Measurements from ENCODE around the gene LRRC2. TPM values are rescaled to one million over a fixed set of nuclear protein-coding genes. Genes with fewer than 3 reads are reported as not detected.

Gene LRRC2
- total RNA-seq, 1 experiment from 2014 or later, result 2.6 TPM

GRCh38 chr3:46549989-46550388 lies 16.1 kb downstream of the LRRC2 start:
- H4K8ac ChIP-seq (replicated peaks; ENCODE audit: insufficient read length, low read depth, low read length), result no peak overlapping the region

More at GRCh38 chr3:46549989-46550388, 16.1 kb downstream of the LRRC2 start:
- no CpG with 5 or more reads among the region's 1 CpG for WGBS (ENCODE audit: extremely low coverage, insufficient read length, low lambda C conversion rate)
- Histone ChIP-seq H3K79me2 (ENCODE audit: insufficient read depth, low read length) (no peaks in the 10 kb centered on the region), H3K18ac (ENCODE audit: insufficient read length, low read depth, low read length) (no peak overlapping the region), H3K14ac (ENCODE audit: insufficient read depth, low read length) (no peak overlapping the region), H3K79me1 (ENCODE audit: insufficient read depth, low read depth, low read length, poor library complexity, severe bottlenecking) (no peaks in the 10 kb centered on the region), H2BK5ac (ENCODE audit: insufficient read length, low read length) (no peak overlapping the region), H2BK15ac (ENCODE audit: low read depth, low read length) (no peak overlapping the region), H4K91ac (ENCODE audit: insufficient read length, low read depth, low read length) (no peak overlapping the region), H2AK5ac (ENCODE audit: insufficient read length, low read length) (no peak overlapping the region), H3K9me3 (ENCODE audit: control insufficient read depth, low read depth, low read length) (peaks cover 5% of the 10 kb centered on the region), H3K9ac (ENCODE audit: extremely low read depth, insufficient read length, low read length) (no peak overlapping the region), H3K27me3 (ENCODE audit: insufficient read depth, low read length) (no peaks in the 10 kb centered on the region), H3K4me1 (ENCODE audit: insufficient read depth, low read length) (peaks cover 7% of the 10 kb centered on the region; the same call in 1 of the 2 replicates), H4K5ac (ENCODE audit: insufficient read length, low read depth, low read length) (no peak overlapping the region), H3K23me2 (ENCODE audit: insufficient read length, low read depth, low read length, poor library complexity, severe bottlenecking) (no peaks in the 10 kb centered on the region), H3K27ac (ENCODE audit: insufficient read length, low read depth, low read length) (no peak overlapping the region), H3K4ac (ENCODE audit: low read depth, low read length) (no peak overlapping the region), H2BK20ac (ENCODE audit: low read depth, low read length, poor library complexity, severe bottlenecking) (no peak overlapping the region), H3K4me2 (ENCODE audit: insufficient read depth, insufficient read length, low read length) (no peak overlapping the region), H3K23ac (ENCODE audit: insufficient read length, low read depth, low read length) (no peak overlapping the region), H2AFZ (ENCODE audit: low read length) (no peak overlapping the region), H3K56ac (ENCODE audit: insufficient read length, low read depth, low read length) (no peak overlapping the region), H3T11ph (ENCODE audit: low read length) (no peak overlapping the region), H2BK12ac (ENCODE audit: insufficient read length, low read depth, low read length) (no peak overlapping the region), H2BK120ac (ENCODE audit: low read depth, low read length, poor library complexity, severe bottlenecking) (no peak overlapping the region), H4K20me1 (ENCODE audit: control insufficient read depth, insufficient read depth, insufficient read length) (no peaks in the 10 kb centered on the region)
- Mint-ChIP-seq H3K27me3 (ENCODE audit: low read depth) (no peaks in the 10 kb centered on the region; the same call in 1 of the 2 replicates), H3K4me3 (no peak overlapping the region), H3K9me3 (peaks cover 26 to 29% of the 10 kb centered on the region in 2 experiments), H3K36me3 (ENCODE audit: insufficient read depth in 1 of 3, low read depth in 3 of 3) (peaks cover 25 to 34% (median 28%) of the 10 kb centered on the region in 3 experiments), H3K27ac (peak overlapping the region in 2 of 3 experiments; percentile 88 to 92; a peak in 5 of 7 replicates), H3K4me1 (peaks cover 35 to 40% of the 10 kb centered on the region in 2 experiments)
- TF ChIP-seq, protein P1, sequence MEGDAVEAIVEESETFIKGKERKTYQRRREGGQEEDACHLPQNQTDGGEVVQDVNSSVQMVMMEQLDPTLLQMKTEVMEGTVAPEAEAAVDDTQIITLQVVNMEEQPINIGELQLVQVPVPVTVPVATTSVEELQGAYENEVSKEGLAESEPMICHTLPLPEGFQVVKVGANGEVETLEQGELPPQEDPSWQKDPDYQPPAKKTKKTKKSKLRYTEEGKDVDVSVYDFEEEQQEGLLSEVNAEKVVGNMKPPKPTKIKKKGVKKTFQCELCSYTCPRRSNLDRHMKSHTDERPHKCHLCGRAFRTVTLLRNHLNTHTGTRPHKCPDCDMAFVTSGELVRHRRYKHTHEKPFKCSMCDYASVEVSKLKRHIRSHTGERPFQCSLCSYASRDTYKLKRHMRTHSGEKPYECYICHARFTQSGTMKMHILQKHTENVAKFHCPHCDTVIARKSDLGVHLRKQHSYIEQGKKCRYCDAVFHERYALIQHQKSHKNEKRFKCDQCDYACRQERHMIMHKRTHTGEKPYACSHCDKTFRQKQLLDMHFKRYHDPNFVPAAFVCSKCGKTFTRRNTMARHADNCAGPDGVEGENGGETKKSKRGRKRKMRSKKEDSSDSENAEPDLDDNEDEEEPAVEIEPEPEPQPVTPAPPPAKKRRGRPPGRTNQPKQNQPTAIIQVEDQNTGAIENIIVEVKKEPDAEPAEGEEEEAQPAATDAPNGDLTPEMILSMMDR (conservative IDR thresholded peaks at IDR 0.05), result no peak
- no peak for DNase-seq
